Measurements from ENCODE around the gene SRGAP3.

SRGAP3 gene

GRCh38 chr3:9007213-9007612 lies 242.2 kb downstream of the SRGAP3 start:
- DNase-seq: no peak

GRCh38 chr3:9000041-9000440 lies 249.4 kb downstream of the SRGAP3 start:
- DNase-seq: no peak

GRCh38 chr3:8997151-8997550 lies 252.3 kb downstream of the SRGAP3 start:
- no peak for DNase-seq

- DNase-seq: no peak
These were observed 252.7 kb downstream of the SRGAP3 start for GRCh38 chr3:8996681-8997121.

GRCh38 chr3:8996216-8996615 lies 253.2 kb downstream of the SRGAP3 start:
- DNase-seq: no peak

- DNase-seq: no peak
These were observed 255.2 kb downstream of the SRGAP3 start for GRCh38 chr3:8994226-8994625.

- DNase-seq: no peak
These were observed 256.1 kb downstream of the SRGAP3 start for GRCh38 chr3:8993331-8993730.

GRCh38 chr3:8992854-8993253 lies 256.6 kb downstream of the SRGAP3 start:
- no peak for DNase-seq

- DNase-seq: no peak
These were observed 257.2 kb downstream of the SRGAP3 start for GRCh38 chr3:8992199-8992598.

GRCh38 chr3:8990266-8991215 lies 258.9 kb downstream of the SRGAP3 start:
- DNase-seq: no peak

GRCh38 chr3:8988791-8989558 lies 260.5 kb downstream of the SRGAP3 start:
- DNase-seq: no peak

- DNase-seq: no peak
These were observed 261.1 kb downstream of the SRGAP3 start for GRCh38 chr3:8988384-8988655.

- DNase-seq: no peak
These were observed 261.6 kb downstream of the SRGAP3 start for GRCh38 chr3:8987645-8988383.

- DNase-seq: no peak
These were observed 262.2 kb downstream of the SRGAP3 start for GRCh38 chr3:8987226-8987625.

GRCh38 chr3:8986741-8987140 lies 262.7 kb downstream of the SRGAP3 start:
- no peak for DNase-seq

GRCh38 chr3:8985876-8986275 lies 263.6 kb downstream of the SRGAP3 start:
- no peak for DNase-seq

- no peak for DNase-seq
These were observed 264.0 kb downstream of the SRGAP3 start for GRCh38 chr3:8985411-8985831.

- DNase-seq: no peak
These were observed 264.9 kb downstream of the SRGAP3 start for GRCh38 chr3:8984526-8984925.

GRCh38 chr3:8984081-8984480 lies 265.4 kb downstream of the SRGAP3 start:
- no peak for DNase-seq

- no peak for DNase-seq
These were observed 265.9 kb downstream of the SRGAP3 start for GRCh38 chr3:8983591-8983990.

- DNase-seq: no peak
These were observed 266.4 kb downstream of the SRGAP3 start for GRCh38 chr3:8983026-8983425.

GRCh38 chr3:8982509-8982908 lies 266.9 kb downstream of the SRGAP3 start:
- DNase-seq: no peak

GRCh38 chr3:8981700-8982099 lies 267.7 kb downstream of the SRGAP3 start:
- DNase-seq: no peak
